HepG2 (cell line): ENCODE measurements around the gene COQ10B. TPM values are rescaled to one million over a fixed set of nuclear protein-coding genes. Genes with fewer than 3 reads are reported as not detected.

Experiments
- ATM ChIP-seq: fragments of 450-650 bp; IDR thresholded peaks from 2 replicates; pipeline ENCODE4 v1.7.1; 2017; ENCODE audit warnings: mild to moderate bottlenecking, borderline replicate concordance
- E2F2 ChIP-seq: sonication (generic); formaldehyde crosslinking; IDR thresholded peaks from 2 replicates; pipeline ENCODE4 v1.4.0; 2020; ENCODE audit warnings: missing genetic modification reagents, borderline replicate concordance
- ISX ChIP-seq: sonication (generic); formaldehyde crosslinking; conservative IDR thresholded peaks from 2 replicates; pipeline ENCODE4 v1.5.0; 2020; ENCODE audit warnings: missing genetic modification reagents
- KDM5B ChIP-seq: sonication (generic); formaldehyde crosslinking; IDR thresholded peaks from 2 replicates; pipeline ENCODE4 v1.4.0; 2020; ENCODE audit warnings: missing genetic modification reagents, mild to moderate bottlenecking, borderline replicate concordance
- TBX3 ChIP-seq: fragments of 450-650 bp; IDR thresholded peaks from 2 replicates; pipeline ENCODE4 v1.6.1; 2017; ENCODE audit warnings: antibody characterized with exemption, mild to moderate bottlenecking, inconsistent platforms, borderline replicate concordance
- TGIF2 ChIP-seq: IDR thresholded peaks from 2 replicates; pipeline ENCODE4 v1.6.1; 2016; ENCODE audit warnings: control low read depth, missing compliant biosample characterization
- ZBTB10 ChIP-seq: sonication (generic); formaldehyde crosslinking; IDR thresholded peaks from 2 replicates; pipeline ENCODE4 v1.4.0; 2020; ENCODE audit warnings: missing genetic modification reagents, borderline replicate concordance
- ZFAT ChIP-seq: sonication (generic); formaldehyde crosslinking; conservative IDR thresholded peaks from 2 replicates; pipeline ENCODE4 v1.8.1; 2023; ENCODE audit warnings: missing genetic modification reagents, inconsistent platforms
- ZNF10 ChIP-seq: sonication (generic); formaldehyde crosslinking; IDR thresholded peaks from 2 replicates; pipeline ENCODE4 v1.4.0; 2020; ENCODE audit warnings: mild to moderate bottlenecking, low read depth, missing genetic modification reagents, borderline replicate concordance
- ZNF101 ChIP-seq: sonication (generic); formaldehyde crosslinking; IDR thresholded peaks from 2 replicates; pipeline ENCODE4 v1.4.0; 2020; ENCODE audit warnings: mild to moderate bottlenecking, low read depth, missing genetic modification reagents, borderline replicate concordance
- ZNF331 ChIP-seq: sonication (generic); formaldehyde crosslinking; IDR thresholded peaks from 2 replicates; pipeline ENCODE4 v1.4.0; 2020; ENCODE audit warnings: missing genetic modification reagents
- ZNF431 ChIP-seq: sonication (generic); formaldehyde crosslinking; IDR thresholded peaks from 2 replicates; pipeline ENCODE4 v1.9.0; 2022; ENCODE audit warnings: missing genetic modification reagents, low read depth, mild to moderate bottlenecking, borderline replicate concordance
- ZNF703 ChIP-seq: sonication (generic); formaldehyde crosslinking; IDR thresholded peaks from 2 replicates; pipeline ENCODE4 v1.5.1; 2020; ENCODE audit warnings: missing genetic modification reagents, mild to moderate bottlenecking, moderate library complexity, borderline replicate concordance
- ZNF770 ChIP-seq: sonication (generic); formaldehyde crosslinking; IDR thresholded peaks from 2 replicates; pipeline ENCODE4 v1.5.0; 2020; ENCODE audit warnings: mild to moderate bottlenecking, missing genetic modification reagents
- ZNF850 ChIP-seq: sonication (generic); formaldehyde crosslinking; conservative IDR thresholded peaks from 2 replicates; pipeline ENCODE4 v1.9.0; 2021; ENCODE audit warnings: mild to moderate bottlenecking, missing genetic modification reagents
- polyA plus RNA-seq, 8 experiments: library from polyadenylated mRNA; depleted of rRNA in 3 of 8; stranded (reverse) in 7 of 8; unstranded in 1 of 8; fragments of >200 nt; fragmentation: Illumina TruSeq in 4 of 8; extraction: Trizol in 4 of 8; gene quantifications; 2 replicates each; pipeline versions ENCODE4 v1.2.1 to v1.2.3, GENCODE V29; 2011 to 2016; ENCODE audit warnings: low read depth in 4 of 8, missing spikeins in 1 of 8, mixed read lengths in 1 of 8; ENCODE audit not compliant: insufficient read depth in 1 of 8
- total RNA-seq, 5 experiments: library from RNA; depleted of rRNA; stranded (reverse); fragments of >200 nt; fragmentation: Illumina TruSeq; extraction: Trizol; gene quantifications; 2 replicates each; pipeline ENCODE4 v1.2.3, GENCODE V29; 2016; ENCODE audit warnings: low read depth in 1 of 5
- TF ChIP-seq, protein P1 (sequence below): sonication (generic); formaldehyde crosslinking; IDR thresholded peaks from 2 replicates; pipeline ENCODE4 v1.5.0; 2020; ENCODE audit warnings: mild to moderate bottlenecking, low read depth, missing genetic modification reagents, borderline replicate concordance
- TF ChIP-seq, protein P2 (sequence below): sonication (generic); formaldehyde crosslinking; IDR thresholded peaks from 2 replicates; pipeline ENCODE4 v1.8.1; 2023; ENCODE audit warnings: missing genetic modification reagents, inconsistent platforms, borderline replicate concordance
- TF ChIP-seq, protein P3 (sequence below): sonication (generic); formaldehyde crosslinking; IDR thresholded peaks from 2 replicates; pipeline ENCODE4 v1.4.0; 2020; ENCODE audit warnings: missing genetic modification reagents

Gene COQ10B
- total and polyA plus RNA-seq, 2 of the 13 experiments (the other 11 are each of a cell fraction or from before 2014, with no cell fraction given) = 4.6 to 34.9 TPM

- TF ChIP-seq, protein P1, sequence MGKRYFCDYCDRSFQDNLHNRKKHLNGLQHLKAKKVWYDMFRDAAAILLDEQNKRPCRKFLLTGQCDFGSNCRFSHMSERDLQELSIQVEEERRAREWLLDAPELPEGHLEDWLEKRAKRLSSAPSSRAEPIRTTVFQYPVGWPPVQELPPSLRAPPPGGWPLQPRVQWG (CRISPR knock-in tag) = 0 out of 2 replicates have a peak, but pooled peaks have one; percentile 55
- TF ChIP-seq ZNF331 (peak; percentile 83), ZNF10 (CRISPR knock-in tag) (0 out of 2 replicates have a peak, but pooled peaks have one; percentile 79), ZFAT (peak; percentile 73; the same call in 1 of the 2 replicates), KDM5B (CRISPR knock-in tag) (peak; percentile 95), ZNF431 (CRISPR knock-in tag) (peak; percentile 98), TBX3 (peak; percentile 87), ISX (no peak), ZNF703 (CRISPR knock-in tag) (peak; percentile 5), ZNF101 (peak; percentile 92; the same call in 1 of the 2 replicates), ZBTB10 (CRISPR knock-in tag) (no peak), ZNF770 (CRISPR knock-in tag) (peak; percentile 75; the same call in 1 of the 2 replicates), E2F2 (CRISPR knock-in tag) (peak; percentile 77), ZNF850 (CRISPR knock-in tag) (peak; percentile 94; the same call in 1 of the 2 replicates), TGIF2 (CRISPR knock-in tag) (peak; percentile 88), ATM (no peak)
- TF ChIP-seq, protein P2, sequence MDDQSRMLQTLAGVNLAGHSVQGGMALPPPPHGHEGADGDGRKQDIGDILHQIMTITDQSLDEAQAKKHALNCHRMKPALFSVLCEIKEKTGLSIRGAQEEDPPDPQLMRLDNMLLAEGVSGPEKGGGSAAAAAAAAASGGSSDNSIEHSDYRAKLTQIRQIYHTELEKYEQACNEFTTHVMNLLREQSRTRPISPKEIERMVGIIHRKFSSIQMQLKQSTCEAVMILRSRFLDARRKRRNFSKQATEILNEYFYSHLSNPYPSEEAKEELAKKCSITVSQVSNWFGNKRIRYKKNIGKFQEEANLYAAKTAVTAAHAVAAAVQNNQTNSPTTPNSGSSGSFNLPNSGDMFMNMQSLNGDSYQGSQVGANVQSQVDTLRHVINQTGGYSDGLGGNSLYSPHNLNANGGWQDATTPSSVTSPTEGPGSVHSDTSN (CRISPR knock-in tag) = no peak
- TF ChIP-seq, protein P3, sequence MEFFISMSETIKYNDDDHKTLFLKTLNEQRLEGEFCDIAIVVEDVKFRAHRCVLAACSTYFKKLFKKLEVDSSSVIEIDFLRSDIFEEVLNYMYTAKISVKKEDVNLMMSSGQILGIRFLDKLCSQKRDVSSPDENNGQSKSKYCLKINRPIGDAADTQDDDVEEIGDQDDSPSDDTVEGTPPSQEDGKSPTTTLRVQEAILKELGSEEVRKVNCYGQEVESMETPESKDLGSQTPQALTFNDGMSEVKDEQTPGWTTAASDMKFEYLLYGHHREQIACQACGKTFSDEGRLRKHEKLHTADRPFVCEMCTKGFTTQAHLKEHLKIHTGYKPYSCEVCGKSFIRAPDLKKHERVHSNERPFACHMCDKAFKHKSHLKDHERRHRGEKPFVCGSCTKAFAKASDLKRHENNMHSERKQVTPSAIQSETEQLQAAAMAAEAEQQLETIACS (CRISPR knock-in tag) = peak; percentile 61
Observed at GRCh38 chr2:197499594-197500502, 46.5 kb downstream of the COQ10B start, which contains the start of the genes HSPD1 and HSPE1 (continued).
